Activated T-helper 17 cell treated with anti-CD3 and anti-CD28 coated beads, Interleukin-2, amount 50 U/mL, for 72 hours (primary cell): ENCODE results near the gene MRGPRD. TPM values are rescaled to one million over a fixed set of nuclear protein-coding genes. Genes with fewer than 3 reads are reported as not detected.

Experiments used
- ATAC-seq: fragments of 150-1000 bp; cut with Tn5 transposase; replicated peaks from 2 replicates; pipeline ENCODE4 v1.10.0; 2021; ENCODE audit warnings: mild to moderate bottlenecking, moderate library complexity
- H3K27ac Mint-ChIP-seq: one replicate; pipeline ENCODE4 v1.8.0; 2022; ENCODE audit warnings: mixed read lengths
- H3K27me3 Mint-ChIP-seq: one replicate; pipeline ENCODE4 v1.8.0; 2022; ENCODE audit warnings: mixed read lengths
- H3K36me3 Mint-ChIP-seq: one replicate; pipeline ENCODE4 v1.8.0; 2022; ENCODE audit warnings: low read depth, mild to moderate bottlenecking, mixed read lengths
- H3K4me1 Mint-ChIP-seq: one replicate; pipeline ENCODE4 v1.8.0; 2022; ENCODE audit warnings: mixed read lengths
- H3K4me3 Mint-ChIP-seq: one replicate; pipeline ENCODE4 v1.8.0; 2022; ENCODE audit warnings: mild to moderate bottlenecking, mixed read lengths
- H3K9me3 Mint-ChIP-seq: one replicate; pipeline ENCODE4 v1.8.0; 2022; ENCODE audit warnings: mixed read lengths
- total RNA-seq, 2 donors: library from RNA; stranded (reverse); gene quantifications; one replicate each; pipeline ENCODE4 v1.2.3, GENCODE V29; 2022

MRGPRD gene
- total RNA-seq = not detected

GRCh38 chr11:68980776-68981065 is at the start of gene MRGPRD:
Gene MRGPRD (minus strand): TSS chr11:68980986. CDS start chr11:68980986, 0 bp downstream.
- Mint-ChIP-seq H3K36me3 (no peaks in the 10 kb centered on the region), H3K4me3 (no peak within 1 kb of the TSS), H3K9me3 (no peaks in the 10 kb centered on the region), H3K4me1 (no peaks in the 10 kb centered on the region), H3K27ac (no peak within 1 kb of the TSS), H3K27me3 (no peaks in the 10 kb centered on the region)
- ATAC-seq = no peak

GRCh38 chr11:69030301-69030700 is 49.5 kb upstream of the MRGPRD start:
- Mint-ChIP-seq H3K9me3 (no peaks in the 10 kb centered on the region), H3K27me3 (no peaks in the 10 kb centered on the region), H3K4me1 (no peaks in the 10 kb centered on the region), H3K27ac (no peak overlapping the region), H3K36me3 (no peaks in the 10 kb centered on the region), H3K4me3 (no peak overlapping the region)
- no peak for ATAC-seq

GRCh38 chr11:69027704-69028372 is 47.1 kb upstream of the MRGPRD start:
- H3K9me3 Mint-ChIP-seq = no peaks in the 10 kb centered on the region
- H3K4me1 Mint-ChIP-seq = no peaks in the 10 kb centered on the region
- H3K27ac Mint-ChIP-seq = no peak overlapping the region
- H3K27me3 Mint-ChIP-seq = no peaks in the 10 kb centered on the region
- H3K36me3 Mint-ChIP-seq = no peaks in the 10 kb centered on the region
- ATAC-seq = no peak
- no peak overlapping the region for H3K4me3 Mint-ChIP-seq

GRCh38 chr11:69024509-69024908 is 43.7 kb upstream of the MRGPRD start:
- H3K4me1 Mint-ChIP-seq = no peaks in the 10 kb centered on the region
- no peak for ATAC-seq
- H3K36me3 Mint-ChIP-seq = no peaks in the 10 kb centered on the region
- no peak overlapping the region for H3K27ac Mint-ChIP-seq
- no peaks in the 10 kb centered on the region for H3K9me3 Mint-ChIP-seq
- no peak overlapping the region for H3K4me3 Mint-ChIP-seq
- no peaks in the 10 kb centered on the region for H3K27me3 Mint-ChIP-seq

- no peaks in the 10 kb centered on the region for H3K27me3 Mint-ChIP-seq
- H3K36me3 Mint-ChIP-seq = no peaks in the 10 kb centered on the region
- no peaks in the 10 kb centered on the region for H3K9me3 Mint-ChIP-seq
- no peaks in the 10 kb centered on the region for H3K4me1 Mint-ChIP-seq
- H3K27ac Mint-ChIP-seq = no peak overlapping the region
- no peak for ATAC-seq
- no peak overlapping the region for H3K4me3 Mint-ChIP-seq
Observed at GRCh38 chr11:69022260-69022659, 41.5 kb upstream of the MRGPRD start.

GRCh38 chr11:69018924-69019323 is 38.1 kb upstream of the MRGPRD start:
- H3K36me3 Mint-ChIP-seq = no peaks in the 10 kb centered on the region
- no peaks in the 10 kb centered on the region for H3K4me1 Mint-ChIP-seq
- no peaks in the 10 kb centered on the region for H3K27me3 Mint-ChIP-seq
- H3K9me3 Mint-ChIP-seq = no peaks in the 10 kb centered on the region
- no peak overlapping the region for H3K4me3 Mint-ChIP-seq
- H3K27ac Mint-ChIP-seq = no peak overlapping the region
- ATAC-seq = no peak

GRCh38 chr11:69017951-69018350 is 37.2 kb upstream of the MRGPRD start:
- Mint-ChIP-seq H3K4me1 (no peaks in the 10 kb centered on the region), H3K36me3 (no peaks in the 10 kb centered on the region), H3K27ac (no peak overlapping the region), H3K9me3 (no peaks in the 10 kb centered on the region), H3K27me3 (no peaks in the 10 kb centered on the region), H3K4me3 (no peak overlapping the region)
- no peak for ATAC-seq

GRCh38 chr11:69014898-69015549 is 34.2 kb upstream of the MRGPRD start:
- no peak for ATAC-seq
- Mint-ChIP-seq H3K4me1 (no peaks in the 10 kb centered on the region), H3K27ac (no peak overlapping the region), H3K36me3 (no peaks in the 10 kb centered on the region), H3K27me3 (peaks cover 13% of the 10 kb centered on the region), H3K4me3 (no peak overlapping the region), H3K9me3 (no peaks in the 10 kb centered on the region)

GRCh38 chr11:69014084-69014851 is 33.5 kb upstream of the MRGPRD start:
- no peak for ATAC-seq
- no peak overlapping the region for H3K4me3 Mint-ChIP-seq
- H3K27ac Mint-ChIP-seq = no peak overlapping the region
- peaks cover 16% of the 10 kb centered on the region for H3K27me3 Mint-ChIP-seq
- H3K36me3 Mint-ChIP-seq = no peaks in the 10 kb centered on the region
- no peaks in the 10 kb centered on the region for H3K9me3 Mint-ChIP-seq
- H3K4me1 Mint-ChIP-seq = no peaks in the 10 kb centered on the region

GRCh38 chr11:69013009-69013951 is 32.5 kb upstream of the MRGPRD start, which contains the start of gene MRGPRF:
Gene MRGPRF (minus strand): TSS chr11:69013246. CDS start chr11:69009901, 3,345 bp downstream.
- H3K4me1 Mint-ChIP-seq = no peaks in the 10 kb centered on the region

GRCh38 chr11:69012092-69013008 is 31.6 kb upstream of the MRGPRD start:
- H3K4me3 Mint-ChIP-seq = peak overlapping the region; percentile 33
- H3K27me3 Mint-ChIP-seq = peaks cover 16% of the 10 kb centered on the region
- H3K9me3 Mint-ChIP-seq = no peaks in the 10 kb centered on the region
- H3K36me3 Mint-ChIP-seq = no peaks in the 10 kb centered on the region
- no peaks in the 10 kb centered on the region for H3K4me1 Mint-ChIP-seq
- no peak for ATAC-seq
- H3K27ac Mint-ChIP-seq = no peak overlapping the region

More at GRCh38 chr11:69013009-69013951, 32.5 kb upstream of the MRGPRD start, which contains the start of gene MRGPRF:
- H3K9me3 Mint-ChIP-seq = no peaks in the 10 kb centered on the region
- H3K4me3 Mint-ChIP-seq = no peak within 1 kb of the TSS
- no peaks in the 10 kb centered on the region for H3K36me3 Mint-ChIP-seq
- ATAC-seq = no peak
- H3K27me3 Mint-ChIP-seq = peaks cover 16% of the 10 kb centered on the region
- no peak within 1 kb of the TSS for H3K27ac Mint-ChIP-seq

GRCh38 chr11:69011624-69012091 is 30.9 kb upstream of the MRGPRD start:
- no peaks in the 10 kb centered on the region for H3K4me1 Mint-ChIP-seq
- no peaks in the 10 kb centered on the region for H3K9me3 Mint-ChIP-seq
- no peak overlapping the region for H3K27ac Mint-ChIP-seq
- H3K4me3 Mint-ChIP-seq = peak overlapping the region; percentile 33
- no peaks in the 10 kb centered on the region for H3K36me3 Mint-ChIP-seq
- ATAC-seq = no peak
- H3K27me3 Mint-ChIP-seq = peaks cover 16% of the 10 kb centered on the region

GRCh38 chr11:69010964-69011623 is 30.3 kb upstream of the MRGPRD start:
- Mint-ChIP-seq H3K9me3 (no peaks in the 10 kb centered on the region), H3K27me3 (peaks cover 16% of the 10 kb centered on the region)
- peak; percentile 80 for ATAC-seq

More at GRCh38 chr11:69010964-69011623, 30.3 kb upstream of the MRGPRD start:
- no peak overlapping the region for H3K27ac Mint-ChIP-seq
- no peaks in the 10 kb centered on the region for H3K36me3 Mint-ChIP-seq
- H3K4me1 Mint-ChIP-seq = no peaks in the 10 kb centered on the region
- H3K4me3 Mint-ChIP-seq = peak overlapping the region; percentile 33
